Caco-2 (cell line): ENCODE results near the gene ABL1. TPM values are rescaled to one million over a fixed set of nuclear protein-coding genes. Genes with fewer than 3 reads are reported as not detected.
A peak's percentile ranks its signal among the peaks of the same experiment; 100 is the strongest.

Source experiments
- BruUV-seq: library from RNA; stranded (reverse); fragments of 400-500 nt; replicated peaks from 2 replicates; lab custom pipeline; 2021; lab: Mats Ljungman, UMichigan
- CTCF ChIA-PET: fragments of 300-600 bp; sonication (Branson Sonifier 250); formaldehyde crosslinking; loops from one replicate; lab custom pipeline; 2022; ENCODE audit warnings: antibody characterized with exemption; lab: Charles Lee
- POLR2A ChIA-PET: fragments of 300-600 bp; sonication (Branson Sonifier 250); formaldehyde crosslinking; loops from one replicate; lab custom pipeline; 2022; ENCODE audit warnings: antibody characterized with exemption; lab: Charles Lee
- DNase-seq, 2 experiments: peaks; one replicate each; pipeline versions ENCODE4 v3.0.0 to v3.0.0-alpha.2; 2020 to 2022
- H3K27me3 ChIP-seq: replicated peaks from 2 replicates; pipeline ENCODE4 v1.6.0; 2011; ENCODE audit warnings: low read length; ENCODE audit not compliant: control insufficient read depth, insufficient read depth
- H3K36me3 ChIP-seq: 2 replicates; pipeline ENCODE4 v1.5.1; 2011; ENCODE audit warnings: low read length; ENCODE audit not compliant: control insufficient read depth, insufficient read depth
- H3K4me1 ChIP-seq: fragments of 250-450 bp; sonication (Bioruptor Pico); 2 replicates; pipeline ENCODE4 v1.5.1; 2020; ENCODE audit warnings: mild to moderate bottlenecking
- H3K4me3 ChIP-seq: 2 replicates; pipeline ENCODE4 v1.5.1; 2011; ENCODE audit warnings: low read depth, mild to moderate bottlenecking, control low read depth, low read length
- H3K9me3 ChIP-seq: fragments of 250-450 bp; sonication (Bioruptor Pico); 2 replicates; pipeline ENCODE4 v1.5.1; 2020; ENCODE audit warnings: mild to moderate bottlenecking, moderate library complexity
- H3K27ac Mint-ChIP-seq: one replicate; pipeline ENCODE4 v1.8.0; 2022; ENCODE audit warnings: mixed read lengths; ENCODE audit not compliant: unreplicated experiment
- H3K27me3 Mint-ChIP-seq: one replicate; pipeline ENCODE4 v1.8.0; 2022; ENCODE audit warnings: mixed read lengths; ENCODE audit not compliant: insufficient read depth, unreplicated experiment
- H3K36me3 Mint-ChIP-seq: one replicate; pipeline ENCODE4 v1.8.0; 2022; ENCODE audit warnings: mild to moderate bottlenecking, mixed read lengths; ENCODE audit not compliant: insufficient read depth, unreplicated experiment
- H3K4me1 Mint-ChIP-seq: one replicate; pipeline ENCODE4 v1.8.0; 2022; ENCODE audit warnings: low read depth, mixed read lengths; ENCODE audit not compliant: unreplicated experiment
- H3K4me3 Mint-ChIP-seq: one replicate; pipeline ENCODE4 v1.8.0; 2022; ENCODE audit warnings: mild to moderate bottlenecking, moderate library complexity, mixed read lengths; ENCODE audit not compliant: unreplicated experiment
- H3K9me3 Mint-ChIP-seq: one replicate; pipeline ENCODE4 v1.8.0; 2022; ENCODE audit warnings: mixed read lengths; ENCODE audit not compliant: unreplicated experiment
- intact Hi-C: fragments of 100-400 bp; cut with micrococcal nuclease; formaldehyde crosslinking; loops from one replicate; pipeline ENCODE4 v1.10.0; 2022; ENCODE audit not compliant: unreplicated experiment
- total RNA-seq: library from RNA; stranded (reverse); gene quantifications from 2 replicates; pipeline ENCODE4 v1.2.3, GENCODE V29; 2022
- TF ChIP-seq, protein P1 (sequence below), 2 experiments: fragments of 200-600 bp in 1 of 2; IDR thresholded peaks; 1 replicate in 1 of 2; 2 replicates in 1 of 2; pipeline versions ENCODE4 v1.5.1 to v1.8.0; 2011 to 2022; ENCODE audit warnings: antibody characterized with exemption in 1 of 2, control low read depth in 1 of 2, inconsistent platforms in 1 of 2, low read depth in 1 of 2, low read length in 1 of 2, mild to moderate bottlenecking in 1 of 2, moderate library complexity in 1 of 2; ENCODE audit not compliant: insufficient read depth in 1 of 2, severe bottlenecking in 1 of 2, unreplicated experiment in 1 of 2

ABL1 gene
- total RNA-seq, 1 experiment from 2014 or later = 55.2 TPM

DNA sequence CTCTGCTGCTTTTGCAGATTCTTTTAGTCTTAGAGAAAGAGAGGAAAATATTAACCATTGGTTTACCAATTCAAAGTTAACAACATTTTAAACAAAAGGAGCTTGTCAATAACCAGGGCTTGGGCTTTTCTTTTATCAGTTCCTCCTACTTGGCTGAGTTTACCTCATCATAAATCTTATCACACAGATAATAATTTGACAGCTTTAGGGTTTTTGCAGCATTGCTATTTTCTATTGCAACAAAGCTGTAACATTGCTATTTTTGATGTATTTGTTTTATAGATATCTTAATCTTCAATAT is 9.8 kb upstream of the ABL1 start:
- no peak for DNase-seq
- ChIA-PET POLR2A (interaction anchor here (0.5 to 1.0 kb wide), 3 partner anchors 20 to 1530 kb away, joined by 3 read pairs; partner anchors contain the start of genes EXOSC2 and SETX), CTCF (interaction anchor here (0.8 to 1.3 kb wide), 3 partner anchors 41 to 1797 kb away, joined by 4 to 9 read pairs (median 5); partner anchors contain the start of gene SH3GLB2)
- H3K4me1 ChIP-seq = peaks cover 24% of the 10 kb centered on the region
- Mint-ChIP-seq H3K36me3 (peaks cover 6% of the 10 kb centered on the region), H3K9me3 (peaks cover 10% of the 10 kb centered on the region), H3K27me3 (no peaks in the 10 kb centered on the region), H3K4me3 (peak overlapping the region; percentile 43), H3K27ac (peak overlapping the region; percentile 43), H3K4me1 (peaks cover 20% of the 10 kb centered on the region)
- H3K27me3 ChIP-seq = no peaks in the 10 kb centered on the region
- no TSS peak for BruUV-seq
- peaks cover 4% of the 10 kb centered on the region; the same call in 1 of the 2 replicates for H3K9me3 ChIP-seq
- TF ChIP-seq, protein P1, sequence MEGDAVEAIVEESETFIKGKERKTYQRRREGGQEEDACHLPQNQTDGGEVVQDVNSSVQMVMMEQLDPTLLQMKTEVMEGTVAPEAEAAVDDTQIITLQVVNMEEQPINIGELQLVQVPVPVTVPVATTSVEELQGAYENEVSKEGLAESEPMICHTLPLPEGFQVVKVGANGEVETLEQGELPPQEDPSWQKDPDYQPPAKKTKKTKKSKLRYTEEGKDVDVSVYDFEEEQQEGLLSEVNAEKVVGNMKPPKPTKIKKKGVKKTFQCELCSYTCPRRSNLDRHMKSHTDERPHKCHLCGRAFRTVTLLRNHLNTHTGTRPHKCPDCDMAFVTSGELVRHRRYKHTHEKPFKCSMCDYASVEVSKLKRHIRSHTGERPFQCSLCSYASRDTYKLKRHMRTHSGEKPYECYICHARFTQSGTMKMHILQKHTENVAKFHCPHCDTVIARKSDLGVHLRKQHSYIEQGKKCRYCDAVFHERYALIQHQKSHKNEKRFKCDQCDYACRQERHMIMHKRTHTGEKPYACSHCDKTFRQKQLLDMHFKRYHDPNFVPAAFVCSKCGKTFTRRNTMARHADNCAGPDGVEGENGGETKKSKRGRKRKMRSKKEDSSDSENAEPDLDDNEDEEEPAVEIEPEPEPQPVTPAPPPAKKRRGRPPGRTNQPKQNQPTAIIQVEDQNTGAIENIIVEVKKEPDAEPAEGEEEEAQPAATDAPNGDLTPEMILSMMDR (IDR thresholded peaks at IDR 0.05; ENCODE audit: insufficient read depth in 1 of 2, low read depth in 1 of 2, low read length in 1 of 2, severe bottlenecking in 1 of 2, unreplicated experiment in 1 of 2) = no peak
- no peaks in the 10 kb centered on the region for H3K36me3 ChIP-seq
- intact Hi-C loops = loop anchor here (1.0 kb wide), 2 partner anchors 9 to 54 kb away; no protein-coding TSS in a partner anchor
- H3K4me3 ChIP-seq = no peak overlapping the region

DNA sequence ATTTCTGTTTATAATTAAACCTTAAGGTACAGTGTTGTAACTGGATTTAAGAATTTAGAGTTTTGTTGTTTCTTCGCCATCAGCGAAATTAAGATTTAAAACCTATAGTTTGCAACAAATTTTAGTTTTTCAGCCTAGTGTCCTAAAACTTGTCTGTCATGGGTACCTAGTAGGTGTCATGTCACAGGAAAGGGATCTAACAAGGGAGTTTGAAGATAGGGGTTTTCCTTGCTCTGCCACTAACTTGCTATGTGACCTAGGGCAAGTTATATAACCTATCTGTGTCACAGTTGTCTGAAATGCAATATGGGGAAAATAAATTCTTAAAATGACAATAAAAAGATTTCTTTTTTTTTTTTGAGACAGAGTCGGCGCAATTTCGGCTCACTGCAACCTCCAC is 9.2 kb upstream of the ABL1 start:
- intact Hi-C loops = loop anchor here (1.0 kb wide), 2 partner anchors 8 to 55 kb away; no protein-coding TSS in a partner anchor
- Histone ChIP-seq H3K36me3 (no peaks in the 10 kb centered on the region), H3K4me3 (no peak overlapping the region), H3K27me3 (no peaks in the 10 kb centered on the region), H3K4me1 (peaks cover 24% of the 10 kb centered on the region), H3K9me3 (peaks cover 4% of the 10 kb centered on the region; the same call in 1 of the 2 replicates)
- ChIA-PET CTCF (interaction anchor here (1.3 kb wide), 1 partner anchor 41 kb away, joined by 9 read pairs; no protein-coding TSS in a partner anchor), POLR2A (interaction anchor here (0.7 to 1.0 kb wide), 2 partner anchors 20 to 132 kb away, joined by 3 read pairs; partner anchors contain the start of gene EXOSC2)
- BruUV-seq = no TSS peak
- Mint-ChIP-seq H3K36me3 (peaks cover 6% of the 10 kb centered on the region), H3K27me3 (no peaks in the 10 kb centered on the region), H3K4me3 (no peak overlapping the region), H3K27ac (no peak overlapping the region), H3K4me1 (peaks cover 20% of the 10 kb centered on the region), H3K9me3 (peaks cover 10% of the 10 kb centered on the region)
- TF ChIP-seq, protein P1 (IDR thresholded peaks at IDR 0.05; ENCODE audit: insufficient read depth in 1 of 2, low read depth in 1 of 2, low read length in 1 of 2, severe bottlenecking in 1 of 2, unreplicated experiment in 1 of 2) = no peak
- no peak for DNase-seq

DNA sequence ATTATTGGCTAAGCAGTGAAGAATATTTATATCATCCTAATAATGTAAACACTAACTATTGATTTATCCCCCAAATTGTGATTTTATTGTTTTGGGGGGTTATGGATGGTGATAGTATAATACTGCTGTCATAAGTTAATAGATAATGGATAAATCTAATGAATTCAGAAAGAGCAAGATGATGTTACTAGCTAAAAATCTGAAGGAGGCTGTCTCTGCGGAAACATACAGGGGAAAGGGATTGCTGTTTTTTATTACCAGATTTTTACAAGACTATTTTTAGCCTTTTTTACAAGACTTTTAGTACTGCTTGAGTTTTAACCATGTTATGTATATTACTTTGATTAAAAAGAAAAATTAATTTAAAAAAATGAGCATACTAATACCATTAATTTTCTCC is 5.3 kb upstream of the ABL1 start:
- TF ChIP-seq, protein P1 (IDR thresholded peaks at IDR 0.05; ENCODE audit: insufficient read depth in 1 of 2, low read depth in 1 of 2, low read length in 1 of 2, severe bottlenecking in 1 of 2, unreplicated experiment in 1 of 2) = no peak
- Mint-ChIP-seq H3K27ac (no peak overlapping the region), H3K27me3 (no peaks in the 10 kb centered on the region), H3K36me3 (peaks cover 16% of the 10 kb centered on the region), H3K4me3 (no peak overlapping the region), H3K4me1 (peaks cover 22% of the 10 kb centered on the region), H3K9me3 (peaks cover 10% of the 10 kb centered on the region)
- ChIA-PET CTCF (no interaction called here), POLR2A (no interaction called here)
- Histone ChIP-seq H3K36me3 (no peaks in the 10 kb centered on the region), H3K4me3 (no peak overlapping the region), H3K4me1 (peaks cover 23% of the 10 kb centered on the region), H3K9me3 (peaks cover 4% of the 10 kb centered on the region; the same call in 1 of the 2 replicates), H3K27me3 (no peaks in the 10 kb centered on the region)
- intact Hi-C loops = no loop called here
- DNase-seq = no peak
- no TSS peak for BruUV-seq
